Left cardiac atrium (tissue), 4 donors: ENCODE data around the gene DALRD3. TPM values are rescaled to one million over a fixed set of nuclear protein-coding genes. Genes with fewer than 3 reads are reported as not detected.

Source experiments
- ATAC-seq, 2 donors: fragments of 200-7000 bp; cut with Tn5 transposase; one replicate each; pipeline ENCODE4 v1.9.1; 2020; ENCODE audit warnings: mild to moderate bottlenecking in 2 of 2, moderate library complexity in 2 of 2
- DNase-seq: peaks from one replicate; pipeline ENCODE4 v3.0.0-alpha.2; 2020
- intact Hi-C, 2 donors: fragments of 100-400 bp; cut with DNase I; formaldehyde crosslinking; loops; one replicate each; pipeline versions ENCODE4 v1.14.1 to v1.15.1; 2022 to 2023
- microRNA-seq, 2 donors: library from miRNA; unstranded; fragments of <30 nt; microRNA quantifications; one replicate each; pipeline ENCODE4 v1.2.0, GENCODE V29; 2020
- total RNA-seq, 2 donors: library from RNA; stranded (reverse); fragmentation: NEBNext Ultra II Directional; extraction: Animal tissue kit (Norgen Biotek cat#: 25700); gene quantifications; one replicate each; pipeline ENCODE4 v1.2.1, GENCODE V29; 2021
- donor health status: DM: no; HTN: yes; CAD: no.
- donor health status: DM: no; HTN: yes; CAD: no; lungs with severe emphysema.
- donor health status: DM: yes; HTN: yes; CAD: no.
- donor health status: Dilated cardiomyopathy.

Gene DALRD3
- total RNA-seq, 2 donors from 2014 or later: 9.8 to 10.1 TPM

GRCh38 chr3:48985831-48986376 lies 32.5 kb downstream of the DALRD3 start:
- ATAC-seq: no peak
- intact Hi-C loops: loop anchor here (5.0 to 10.0 kb wide), 2 partner anchors 459 to 461 kb away; no protein-coding TSS in a partner anchor
- no peak for DNase-seq

- ATAC-seq (no peak), DNase-seq (no peak)
- intact Hi-C loops: loop anchor here (5.0 to 10.0 kb wide), 2 partner anchors 460 to 463 kb away; no protein-coding TSS in a partner anchor
Measured at GRCh38 chr3:48984663-48985062, 33.7 kb downstream of the DALRD3 start.

DNA sequence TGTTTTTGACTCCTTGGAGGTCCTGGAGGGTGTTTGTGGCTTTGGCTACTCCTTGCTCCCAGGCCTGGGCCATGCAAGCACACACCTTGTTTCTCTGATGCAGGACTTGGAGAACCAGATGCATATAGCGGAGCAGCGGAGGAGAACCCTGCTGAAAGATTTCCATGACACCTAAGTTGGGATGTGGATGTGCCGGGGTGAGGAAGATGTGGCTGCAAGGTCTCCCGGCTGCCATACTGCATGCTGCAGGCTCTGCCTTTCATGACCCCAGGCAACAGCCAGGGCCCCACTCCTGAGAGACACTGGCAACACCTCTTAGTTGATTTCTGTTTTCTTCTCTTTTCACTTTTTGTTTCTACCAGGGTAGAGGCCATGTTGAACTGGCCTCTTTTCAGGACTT lies 35.3 kb downstream of the DALRD3 start:
- intact Hi-C loops: loop anchor here in 1 of 2 donors (10.0 kb wide), 1 partner anchor 462 kb away; no protein-coding TSS in a partner anchor

GRCh38 chr3:48982686-48983085 lies 35.7 kb downstream of the DALRD3 start:
- ATAC-seq (no peak), DNase-seq (no peak)
- intact Hi-C loops: loop anchor here in 1 of 2 donors (10.0 kb wide), 1 partner anchor 462 kb away; no protein-coding TSS in a partner anchor

More for the DNA sequence above, 35.3 kb downstream of the DALRD3 start:
- DNase-seq: no peak
- no peak for ATAC-seq

DNA sequence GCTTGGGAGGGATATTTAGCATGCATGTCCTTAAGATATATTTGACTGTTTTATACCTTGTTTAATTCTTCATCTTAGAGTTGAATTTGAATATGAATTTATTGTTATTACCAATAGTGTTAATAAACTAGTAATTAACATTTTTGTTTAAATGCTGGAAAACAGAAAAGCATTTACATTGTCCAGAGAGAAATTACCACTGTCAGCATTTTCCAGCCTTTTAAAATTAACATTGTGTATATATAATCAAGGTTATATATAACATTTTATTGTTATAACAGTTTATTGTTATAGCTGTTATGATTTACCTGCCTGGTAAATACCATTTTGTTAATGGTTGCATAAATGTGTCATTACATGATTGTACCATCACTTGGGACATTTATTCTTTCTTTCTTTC lies 36.4 kb downstream of the DALRD3 start:
- no peak for DNase-seq
- intact Hi-C loops: loop anchor here in 1 of 2 donors (10.0 kb wide), 1 partner anchor 463 kb away; no protein-coding TSS in a partner anchor

GRCh38 chr3:48980295-48980694 lies 38.1 kb downstream of the DALRD3 start:
- ATAC-seq: no peak
- intact Hi-C loops: loop anchor here in 1 of 2 donors (10.0 kb wide), 1 partner anchor 465 kb away; no protein-coding TSS in a partner anchor
- no peak for DNase-seq

More for the DNA sequence above, 36.4 kb downstream of the DALRD3 start:
- no peak for ATAC-seq

DNA sequence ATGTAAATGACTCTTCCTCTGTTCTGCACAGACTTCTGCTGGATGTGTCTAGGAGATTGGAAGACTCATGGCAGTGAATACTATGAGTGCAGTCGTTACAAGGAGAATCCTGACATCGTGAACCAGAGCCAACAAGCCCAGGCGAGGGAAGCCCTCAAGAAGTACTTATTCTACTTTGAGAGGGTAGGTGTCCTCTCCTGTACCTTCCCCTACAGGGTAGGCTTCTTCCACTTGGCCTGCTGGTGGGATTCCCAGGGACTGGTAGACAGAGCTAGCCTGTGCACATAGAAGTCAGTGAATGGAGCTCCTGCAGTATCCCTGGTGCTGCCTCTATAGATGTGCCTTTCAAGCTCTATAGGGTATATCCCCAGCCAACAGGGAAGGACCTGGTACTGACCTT lies 38.9 kb downstream of the DALRD3 start:
- intact Hi-C loops: no loop called here
- DNase-seq (no peak), ATAC-seq (no peak)

GRCh38 chr3:48974076-48974864 lies 44.1 kb downstream of the DALRD3 start:
- ATAC-seq: no peak
- no peak for DNase-seq
- intact Hi-C loops: no loop called here

DNA sequence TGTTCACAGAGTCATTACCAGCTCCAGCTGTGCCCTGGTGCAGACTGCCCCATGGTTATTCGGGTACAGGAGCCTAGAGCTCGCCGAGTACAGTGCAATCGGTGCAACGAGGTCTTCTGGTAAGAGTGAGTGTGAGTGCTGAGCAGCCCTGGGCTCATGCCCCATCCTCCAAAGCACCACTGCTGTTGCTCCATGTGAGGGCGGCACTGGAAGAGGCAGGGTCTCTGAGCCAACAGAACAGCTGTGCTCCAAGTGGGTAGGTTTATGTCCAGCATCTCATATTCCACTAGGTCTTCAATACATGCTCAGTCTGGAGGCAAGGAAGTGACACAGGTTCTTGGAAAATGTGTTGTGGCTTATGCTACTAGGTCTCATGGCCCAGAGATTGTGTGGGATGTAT lies 47.8 kb downstream of the DALRD3 start:
- no peak for DNase-seq
- intact Hi-C loops: no loop called here
- no peak for ATAC-seq

- peak in 1 of 2 donors; percentile 26 for ATAC-seq
- intact Hi-C loops: no loop called here
- no peak for DNase-seq
Measured at GRCh38 chr3:48966876-48967361, 51.5 kb downstream of the DALRD3 start.

GRCh38 chr3:48966367-48966766 lies 52.0 kb downstream of the DALRD3 start:
- intact Hi-C loops: no loop called here
- DNase-seq (no peak), ATAC-seq (no peak)

Small RNAs within 50 kb of the gene (microRNA-seq; reads per million reads assigned to microRNA genes)
- gene MIR191 (6,573 to 7,982 reads per million in 2 donors), gene MIR425 (1,107 to 1,639 reads per million in 2 donors)

Other genes with a start within 250 kb of the DALRD3 start
- 10 to 100 TPM; 42.5 to 56.8 TPM for gene PRKAR2A, start 170.7 kb downstream of the DALRD3 start, total RNA-seq
- gene SLC25A20, start 119.7 kb downstream of the DALRD3 start, total RNA-seq: 10 to 100 TPM; 53.4 to 55.6 TPM
- gene ARIH2, start 99.7 kb downstream of the DALRD3 start, total RNA-seq: 100 to 1,000 TPM in 1 of 2 donors, 10 to 100 TPM in 1; 88.0 to 104 TPM
- gene P4HTM, start 28.3 kb downstream of the DALRD3 start, total RNA-seq: 10 to 100 TPM; 32.8 to 33.9 TPM
- gene WDR6, start 11.2 kb downstream of the DALRD3 start, total RNA-seq: 10 to 100 TPM; 76.1 to 77.1 TPM
- 100 to 1,000 TPM; 135 to 138 TPM for gene NDUFAF3, start 3.5 kb upstream of the DALRD3 start, total RNA-seq
- 10 to 100 TPM; 60.2 to 71.3 TPM for gene IMPDH2, start 10.8 kb upstream of the DALRD3 start, total RNA-seq
- gene QRICH1, start 75.5 kb upstream of the DALRD3 start, total RNA-seq: 10 to 100 TPM; 50.4 to 59.9 TPM
- gene QARS1, start 86.2 kb upstream of the DALRD3 start, total RNA-seq: 100 to 1,000 TPM; 150 to 166 TPM
- 10 to 100 TPM; 38.3 to 49.5 TPM for gene USP19, start 102.2 kb upstream of the DALRD3 start, total RNA-seq
- gene LAMB2, start 114.5 kb upstream of the DALRD3 start, total RNA-seq: 100 to 1,000 TPM; 629 to 714 TPM
- gene CCDC71, start 147.8 kb upstream of the DALRD3 start, total RNA-seq: 10 to 100 TPM; 12.3 to 15.3 TPM
- 10 to 100 TPM; 35.6 to 55.9 TPM for gene KLHDC8B, start 153.0 kb upstream of the DALRD3 start, total RNA-seq